ENCODE measurements around the gene TMEM255B. TPM values are rescaled to one million over a fixed set of nuclear protein-coding genes. Genes with fewer than 3 reads are reported as not detected.

TMEM255B gene
- total RNA-seq, 1 donor from 2014 or later = 1.7 TPM

GRCh38 chr13:113849546-113849945, 90.5 kb downstream of the TMEM255B start:
- H3K27me3 Mint-ChIP-seq (ENCODE audit: low read depth) = no peaks in the 10 kb centered on the region
- H3K27ac Mint-ChIP-seq = no peak overlapping the region
- no peaks in the 10 kb centered on the region for H3K36me3 Mint-ChIP-seq

GRCh38 chr13:113849981-113850721, 91.1 kb downstream of the TMEM255B start:
- H3K4me3 Mint-ChIP-seq = no peak overlapping the region
- no peaks in the 10 kb centered on the region for H3K36me3 Mint-ChIP-seq
- no peaks in the 10 kb centered on the region for H3K27me3 Mint-ChIP-seq (ENCODE audit: low read depth)
- H3K4me1 Mint-ChIP-seq = peaks cover 25% of the 10 kb centered on the region
- H3K27ac Mint-ChIP-seq = no peak overlapping the region
- DNase-seq (ENCODE audit: low spot score in 2 of 2, unreplicated experiment in 2 of 2) = peak in 1 of 2 experiments; percentile 4
- H3K9me3 Mint-ChIP-seq = no peaks in the 10 kb centered on the region
- no peak for TF ChIP-seq CTCF (IDR thresholded peaks at IDR 0.05; ENCODE audit: unreplicated experiment)

More at GRCh38 chr13:113849546-113849945, 90.5 kb downstream of the TMEM255B start:
- TF ChIP-seq CTCF (IDR thresholded peaks at IDR 0.05; ENCODE audit: unreplicated experiment) = no peak
- no peaks in the 10 kb centered on the region for H3K9me3 Mint-ChIP-seq
- no peak for DNase-seq (ENCODE audit: low spot score in 2 of 2, unreplicated experiment in 2 of 2)
- peaks cover 28% of the 10 kb centered on the region for H3K4me1 Mint-ChIP-seq
- no peak overlapping the region for H3K4me3 Mint-ChIP-seq

- no peaks in the 10 kb centered on the region for H3K27me3 Mint-ChIP-seq (ENCODE audit: low read depth)
- no peaks in the 10 kb centered on the region for H3K9me3 Mint-ChIP-seq
- H3K27ac Mint-ChIP-seq = no peak overlapping the region
- H3K4me1 Mint-ChIP-seq = peaks cover 18% of the 10 kb centered on the region
- TF ChIP-seq CTCF (IDR thresholded peaks at IDR 0.05; ENCODE audit: unreplicated experiment) = no peak
- DNase-seq (ENCODE audit: low spot score in 2 of 2, unreplicated experiment in 2 of 2) = no peak
- H3K4me3 Mint-ChIP-seq = no peak overlapping the region
- H3K36me3 Mint-ChIP-seq = no peaks in the 10 kb centered on the region
These were observed 91.9 kb downstream of the TMEM255B start for GRCh38 chr13:113850722-113851479.

GRCh38 chr13:113851480-113851803, 92.4 kb downstream of the TMEM255B start:
- H3K9me3 Mint-ChIP-seq = no peaks in the 10 kb centered on the region
- no peak for DNase-seq (ENCODE audit: low spot score in 2 of 2, unreplicated experiment in 2 of 2)
- no peaks in the 10 kb centered on the region for H3K36me3 Mint-ChIP-seq
- no peak for TF ChIP-seq CTCF (IDR thresholded peaks at IDR 0.05; ENCODE audit: unreplicated experiment)
- H3K4me1 Mint-ChIP-seq = peaks cover 17% of the 10 kb centered on the region
- H3K4me3 Mint-ChIP-seq = no peak overlapping the region
- H3K27ac Mint-ChIP-seq = no peak overlapping the region
- no peaks in the 10 kb centered on the region for H3K27me3 Mint-ChIP-seq (ENCODE audit: low read depth)

GRCh38 chr13:113851826-113852535, 93.0 kb downstream of the TMEM255B start:
- H3K27me3 Mint-ChIP-seq (ENCODE audit: low read depth) = no peaks in the 10 kb centered on the region
- no peak for TF ChIP-seq CTCF (IDR thresholded peaks at IDR 0.05; ENCODE audit: unreplicated experiment)
- peaks cover 17% of the 10 kb centered on the region for H3K4me1 Mint-ChIP-seq
- no peaks in the 10 kb centered on the region for H3K36me3 Mint-ChIP-seq
- DNase-seq (ENCODE audit: low spot score in 2 of 2, unreplicated experiment in 2 of 2) = peak in 1 of 2 experiments; percentile 16
- H3K9me3 Mint-ChIP-seq = no peaks in the 10 kb centered on the region
- no peak overlapping the region for H3K4me3 Mint-ChIP-seq
- H3K27ac Mint-ChIP-seq = no peak overlapping the region

All from mesothelial cell of epicardium (in vitro differentiated cells).